Brain pericyte (primary cell): ENCODE measurements around the gene FAM222B.
A peak's percentile ranks its signal among the peaks of the same experiment; 100 is the strongest.
"Not testable (repeated sequence)": the region's sequence is repeated elsewhere in the genome, so short reads cannot be mapped to it uniquely, and the experiment has no call there.

ENCODE experiments used
- DNase-seq: peaks from one replicate; pipeline ENCODE4 v3.0.0-alpha.2; 2012; ENCODE audit warnings: low read depth, low spot score

FAM222B gene

GRCh38 chr17:28871056-28871579 lies 28.5 kb upstream of the FAM222B start:
- no peak for DNase-seq

- no peak for DNase-seq
These were observed 24.7 kb upstream of the FAM222B start for GRCh38 chr17:28867276-28867675.

GRCh38 chr17:28865946-28866752 lies 23.6 kb upstream of the FAM222B start:
- DNase-seq = no peak

DNA sequence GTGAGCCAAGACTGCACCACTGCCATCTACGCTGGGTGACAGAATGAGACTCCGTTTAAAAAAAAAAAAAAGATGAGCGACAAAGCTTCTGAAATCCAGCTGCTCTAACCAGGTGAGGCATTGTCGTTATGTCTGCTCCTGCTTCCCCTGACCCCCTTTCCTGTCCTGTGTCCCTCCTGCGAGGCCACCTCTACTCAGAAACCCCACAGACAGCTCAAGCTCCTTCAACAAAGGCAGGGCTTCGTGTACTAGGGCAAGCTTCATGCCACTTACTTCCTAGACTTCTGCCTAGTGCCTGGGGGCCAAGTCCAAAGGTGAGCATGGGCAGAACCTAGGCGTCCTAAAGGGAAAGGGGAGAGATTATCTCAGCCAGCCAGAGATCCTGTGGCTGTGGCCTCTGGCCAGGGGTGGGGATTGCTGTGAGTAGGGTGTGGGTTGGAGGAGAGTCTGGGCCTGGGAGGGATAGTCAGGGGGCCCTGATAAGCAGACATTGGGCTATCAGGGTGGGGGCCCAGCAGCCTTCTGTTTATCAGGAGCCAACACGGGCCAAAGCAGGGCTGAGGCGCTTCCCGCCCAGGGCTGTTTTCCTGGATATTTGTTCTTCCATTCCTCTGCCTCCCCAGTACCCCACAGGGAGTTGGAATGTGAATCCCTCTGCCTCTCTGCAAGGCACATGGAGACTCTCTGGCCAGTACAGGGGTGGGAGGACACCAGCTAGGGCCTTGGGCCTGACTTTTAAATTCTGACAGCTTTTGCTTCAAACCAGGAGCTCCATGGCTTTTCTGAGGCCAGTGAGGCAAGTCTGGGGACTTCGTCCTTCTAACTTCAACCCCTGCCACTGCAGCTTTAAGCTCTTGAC lies 22.6 kb upstream of the FAM222B start:
- no peak for DNase-seq

GRCh38 chr17:28863953-28864352 lies 21.4 kb upstream of the FAM222B start:
- DNase-seq = no peak

GRCh38 chr17:28862561-28862960 lies 20.0 kb upstream of the FAM222B start:
- DNase-seq = no peak

DNA sequence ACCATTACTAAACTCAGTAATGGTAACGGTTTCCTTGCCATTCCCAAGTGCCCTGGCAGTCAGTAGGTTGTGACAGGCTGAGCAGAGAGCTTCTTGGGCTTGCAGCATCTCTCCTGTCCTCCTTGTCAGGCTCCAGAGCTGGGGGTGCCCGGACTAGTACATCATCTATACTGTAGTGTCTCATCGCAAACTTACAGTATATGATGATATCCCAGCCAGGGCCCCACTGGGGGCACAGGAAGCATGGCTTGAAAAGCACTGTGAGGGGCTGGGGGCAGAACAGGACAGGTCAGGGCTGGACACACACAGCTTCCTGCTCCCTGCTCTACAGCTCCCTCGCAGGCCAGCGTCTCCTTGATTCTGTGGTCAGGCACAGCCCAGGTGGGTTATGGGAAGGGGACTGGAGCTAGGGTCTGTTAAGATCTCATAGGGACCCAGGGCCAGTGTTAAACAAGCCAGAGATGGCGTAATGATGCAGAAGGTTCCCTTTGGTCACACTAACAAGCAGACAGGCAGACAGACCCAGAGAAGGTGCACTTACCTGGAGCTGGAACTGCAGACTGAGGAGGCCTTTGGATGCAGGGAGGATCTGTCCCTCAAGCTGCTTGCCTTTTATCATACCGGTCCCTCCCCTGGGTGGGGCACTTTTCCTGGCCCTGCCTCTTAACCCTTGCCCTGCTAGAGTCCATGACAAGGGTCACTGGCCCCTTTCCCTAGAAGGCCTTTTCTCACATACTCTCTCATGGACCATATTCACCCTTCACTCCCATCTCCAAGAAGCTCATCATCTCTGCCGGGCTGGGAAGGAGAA lies 19.0 kb upstream of the FAM222B start:
- DNase-seq = no peak

DNA sequence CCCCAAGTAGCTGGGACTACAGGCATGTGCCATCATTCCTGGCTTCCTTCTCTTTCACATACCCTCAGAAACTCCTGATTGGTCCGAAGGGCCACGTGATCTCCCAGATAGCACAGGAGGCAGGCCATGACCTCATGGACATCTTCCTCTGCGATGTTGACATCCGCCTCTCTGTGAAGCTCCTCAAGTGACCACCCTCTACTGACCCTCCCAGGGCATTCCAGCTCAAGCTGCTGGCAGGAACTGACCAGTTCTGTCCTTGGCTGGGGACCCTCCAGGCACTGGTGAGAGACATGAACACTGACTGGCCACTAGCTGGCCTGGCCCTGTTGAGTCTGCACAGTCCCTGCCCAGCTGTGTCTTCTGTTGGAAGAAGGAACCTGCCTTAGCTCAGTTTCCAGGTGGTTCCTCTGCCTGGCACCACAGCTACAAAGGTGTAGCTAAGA lies 17.8 kb upstream of the FAM222B start:
- no peak for DNase-seq

DNA sequence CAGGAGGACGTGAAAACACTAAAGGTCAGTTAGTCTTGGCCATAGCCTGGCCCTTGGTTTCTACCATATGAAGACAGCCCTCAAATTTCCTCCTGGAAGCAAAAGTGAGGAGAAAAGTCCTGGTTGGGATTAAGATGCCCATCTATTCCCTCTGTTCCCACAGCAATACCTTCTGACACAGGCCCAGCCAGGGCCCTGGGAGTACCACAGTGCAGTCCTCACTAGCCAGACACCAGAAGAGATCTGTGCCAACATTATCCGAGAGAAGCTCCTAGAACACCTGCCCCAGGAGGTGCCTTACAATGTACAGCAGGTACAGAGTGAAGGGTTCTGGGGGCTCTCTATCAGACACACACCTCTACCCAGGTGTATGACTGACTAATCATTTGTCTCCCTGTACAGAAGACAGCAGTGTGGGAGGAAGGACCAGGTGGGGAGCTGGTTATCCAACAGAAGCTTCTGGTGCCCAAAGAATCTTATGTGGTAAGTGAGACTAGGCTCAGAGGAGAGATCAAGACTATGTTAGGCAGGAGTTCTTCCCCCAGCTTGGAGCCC lies 16.3 kb upstream of the FAM222B start:
- DNase-seq = no peak

GRCh38 chr17:28857905-28858800 lies 15.6 kb upstream of the FAM222B start:
- DNase-seq = no peak

DNA sequence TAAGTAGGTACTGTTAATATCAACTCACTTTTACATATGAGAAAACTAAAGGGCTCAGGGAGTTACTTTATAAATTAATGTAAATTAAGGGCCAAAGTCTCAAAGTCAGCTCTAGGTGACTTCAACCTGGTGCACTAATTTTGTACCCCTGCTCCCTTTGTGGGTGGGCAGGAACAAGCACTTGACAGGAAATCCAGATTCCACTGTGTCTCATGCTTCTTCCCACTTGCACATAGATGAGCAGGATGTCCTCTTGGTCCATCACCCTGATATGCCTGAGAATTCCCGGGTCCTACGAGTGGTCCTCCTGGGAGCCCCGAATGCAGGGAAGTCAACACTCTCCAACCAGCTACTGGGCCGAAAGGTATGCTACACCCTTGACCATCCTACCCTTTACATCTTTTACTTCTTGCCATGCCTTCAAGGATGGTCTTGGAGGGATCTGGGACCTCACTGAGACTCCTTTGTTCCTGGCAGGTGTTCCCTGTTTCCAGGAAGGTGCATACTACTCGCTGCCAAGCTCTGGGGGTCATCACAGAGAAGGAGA lies 13.5 kb upstream of the FAM222B start:
- no peak for DNase-seq

GRCh38 chr17:28855336-28855679 lies 12.7 kb upstream of the FAM222B start:
- DNase-seq = no peak

DNA sequence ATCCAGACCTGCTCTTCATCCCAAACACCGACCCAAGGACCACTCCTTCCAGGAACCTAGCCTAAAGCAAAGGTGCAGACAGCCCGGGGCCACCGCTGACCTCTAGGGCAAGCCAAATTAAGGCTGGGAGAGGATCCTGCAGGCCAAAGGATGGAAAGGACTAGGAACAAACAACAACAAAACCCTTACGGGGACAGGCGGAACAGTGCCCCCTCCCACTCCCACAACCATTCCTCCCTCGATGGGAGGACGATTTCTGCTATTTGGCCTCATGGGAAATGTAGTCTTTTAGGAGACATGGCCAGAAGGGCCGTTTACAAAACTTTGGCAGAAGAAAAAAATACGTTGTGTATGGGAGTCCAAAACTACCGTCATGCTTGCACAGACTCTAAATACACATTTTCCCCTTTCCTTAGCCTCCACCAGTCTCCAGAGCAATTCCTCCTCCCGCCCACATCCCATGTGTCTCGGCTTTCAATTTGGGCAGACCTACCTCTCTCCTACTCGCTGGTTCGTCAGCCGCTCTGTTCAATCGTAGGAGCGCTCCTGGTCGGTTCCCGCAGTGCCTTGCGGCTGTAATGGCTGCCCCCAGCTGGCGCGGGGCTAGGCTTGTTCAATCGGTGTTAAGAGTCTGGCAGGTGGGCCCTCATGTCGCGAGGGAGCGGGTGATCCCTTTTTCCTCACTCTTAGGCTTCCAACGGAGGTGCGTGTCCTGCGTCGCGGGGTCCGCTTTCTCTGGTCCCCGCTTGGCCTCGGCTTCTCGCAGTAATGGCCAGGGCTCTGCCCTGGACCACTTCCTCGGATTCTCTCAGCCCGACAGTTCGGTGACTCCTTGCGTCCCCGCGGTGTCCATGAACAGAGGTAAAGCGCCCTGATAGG lies 12.1 kb upstream of the FAM222B start, which contains the start of gene ERAL1:
Gene ERAL1 (plus strand): TSS at position 560 of the 879 bp plus-strand sequence. CDS start 19 bp downstream, at position 579.
- peak; percentile 53 for DNase-seq

GRCh38 chr17:28853295-28853694 lies 10.7 kb upstream of the FAM222B start:
- no peak for DNase-seq

GRCh38 chr17:28849281-28849680 lies 6.7 kb upstream of the FAM222B start:
- no peak for DNase-seq

DNA sequence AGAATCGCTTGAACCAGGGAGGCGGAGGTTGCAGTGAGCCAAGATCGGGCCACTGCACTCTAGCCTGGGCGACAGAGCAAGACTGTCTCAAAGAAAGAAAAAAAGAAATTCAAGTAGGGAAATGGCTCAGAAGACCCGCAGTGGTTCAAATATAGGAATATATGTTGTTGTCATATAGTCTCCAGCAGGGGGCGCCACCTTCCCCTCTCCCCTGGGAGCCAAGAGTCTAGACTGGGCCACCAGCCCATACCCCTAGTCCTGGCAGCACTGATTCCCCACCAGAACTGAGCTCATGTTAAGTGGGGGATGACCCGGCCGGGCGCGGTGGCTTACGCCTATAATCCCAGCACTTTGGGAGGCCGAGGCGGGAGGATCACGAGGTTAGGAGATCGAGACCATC lies 6.1 kb upstream of the FAM222B start:
- not testable (repeated sequence) for DNase-seq

GRCh38 chr17:28846699-28847098 lies 4.1 kb upstream of the FAM222B start:
- not testable (repeated sequence) for DNase-seq

GRCh38 chr17:28846231-28846630 lies 3.6 kb upstream of the FAM222B start:
- DNase-seq = no peak

DNA sequence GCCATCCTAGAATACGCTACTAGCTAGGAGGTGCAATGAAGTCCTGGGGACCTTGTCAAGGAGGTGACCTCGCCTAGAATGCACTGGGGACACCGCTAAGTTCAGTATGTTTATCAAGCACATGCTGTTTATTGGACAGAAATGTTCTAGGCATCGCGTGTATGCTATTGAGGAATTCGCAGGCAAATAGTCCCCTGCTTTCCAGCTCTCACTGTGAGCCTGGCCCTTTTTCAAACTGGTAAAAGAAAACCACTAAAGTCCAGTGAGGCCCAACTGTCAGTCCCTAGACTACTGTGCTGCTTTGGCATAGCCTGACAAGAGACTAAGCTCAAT lies 1.2 kb upstream of the FAM222B start:
- DNase-seq = no peak
